Neural progenitor cell (in vitro differentiated cells): ENCODE measurements around the gene USP48.

ENCODE experiments used
- EZH2 ChIP-seq: fragments of 200-600 bp; sonication (generic); IDR thresholded peaks from 2 replicates; pipeline ENCODE4 v1.6.1; 2017; ENCODE audit warnings: antibody characterized with exemption, mild to moderate bottlenecking, moderate library complexity
- EZH2phosphoT487 ChIP-seq: fragments of 200-600 bp; sonication (generic); IDR thresholded peaks from 2 replicates; pipeline ENCODE4 v1.6.1; 2017; ENCODE audit warnings: antibody characterized with exemption
- TF ChIP-seq, protein P1 (sequence below): fragments of 200-600 bp; sonication (generic); IDR thresholded peaks from 2 replicates; pipeline ENCODE4 v1.5.1; 2017; ENCODE audit warnings: antibody characterized with exemption, mild to moderate bottlenecking

- no peak for TF ChIP-seq EZH2phosphoT487
- TF ChIP-seq, protein P1, sequence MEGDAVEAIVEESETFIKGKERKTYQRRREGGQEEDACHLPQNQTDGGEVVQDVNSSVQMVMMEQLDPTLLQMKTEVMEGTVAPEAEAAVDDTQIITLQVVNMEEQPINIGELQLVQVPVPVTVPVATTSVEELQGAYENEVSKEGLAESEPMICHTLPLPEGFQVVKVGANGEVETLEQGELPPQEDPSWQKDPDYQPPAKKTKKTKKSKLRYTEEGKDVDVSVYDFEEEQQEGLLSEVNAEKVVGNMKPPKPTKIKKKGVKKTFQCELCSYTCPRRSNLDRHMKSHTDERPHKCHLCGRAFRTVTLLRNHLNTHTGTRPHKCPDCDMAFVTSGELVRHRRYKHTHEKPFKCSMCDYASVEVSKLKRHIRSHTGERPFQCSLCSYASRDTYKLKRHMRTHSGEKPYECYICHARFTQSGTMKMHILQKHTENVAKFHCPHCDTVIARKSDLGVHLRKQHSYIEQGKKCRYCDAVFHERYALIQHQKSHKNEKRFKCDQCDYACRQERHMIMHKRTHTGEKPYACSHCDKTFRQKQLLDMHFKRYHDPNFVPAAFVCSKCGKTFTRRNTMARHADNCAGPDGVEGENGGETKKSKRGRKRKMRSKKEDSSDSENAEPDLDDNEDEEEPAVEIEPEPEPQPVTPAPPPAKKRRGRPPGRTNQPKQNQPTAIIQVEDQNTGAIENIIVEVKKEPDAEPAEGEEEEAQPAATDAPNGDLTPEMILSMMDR = no peak
- TF ChIP-seq EZH2 = no peak
Observed at GRCh38 chr1:21628798-21629393, 154.1 kb downstream of the USP48 start.
